GM21390 (cell line): Measurements from ENCODE around the gene INHBA.

Experiments used
- ATAC-seq: cut with Tn5 transposase; IDR thresholded peaks from one replicate; pipeline ENCODE4 v1.9.1; 2021; ENCODE audit not compliant: unreplicated experiment

Gene INHBA

GRCh38 chr7:41702635-41703371 is at the start of gene INHBA:
Gene INHBA (minus strand): TSS chr7:41703090. CDS start chr7:41700374, 2,716 bp downstream.
- ATAC-seq, result no peak

- no peak for ATAC-seq
Measured at GRCh38 chr7:41752615-41753014, 49.7 kb upstream of the INHBA start.

- ATAC-seq, result no peak
Measured at GRCh38 chr7:41750661-41751540, 48.0 kb upstream of the INHBA start.

GRCh38 chr7:41747961-41748360 is 45.1 kb upstream of the INHBA start:
- no peak for ATAC-seq

DNA sequence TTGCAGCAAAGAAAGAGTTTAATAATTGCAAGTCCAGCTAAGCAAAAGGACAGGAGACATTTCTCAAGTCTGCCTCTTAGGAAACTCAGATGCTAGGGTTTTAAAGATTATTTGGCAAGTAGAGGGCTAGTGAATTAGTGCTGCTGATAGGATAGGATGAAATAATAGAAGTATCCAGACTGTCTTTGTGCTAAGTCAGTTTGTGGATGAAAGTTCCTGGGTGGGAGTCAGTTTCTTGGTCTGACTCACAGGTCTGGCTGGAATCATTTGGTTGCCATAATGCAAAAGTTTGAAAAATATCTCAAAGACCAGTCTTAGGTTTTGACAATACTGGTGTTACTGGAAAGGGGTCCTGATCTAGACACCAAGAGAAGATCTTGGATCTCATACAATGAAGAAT is 42.6 kb upstream of the INHBA start:
- ATAC-seq, result no peak

DNA sequence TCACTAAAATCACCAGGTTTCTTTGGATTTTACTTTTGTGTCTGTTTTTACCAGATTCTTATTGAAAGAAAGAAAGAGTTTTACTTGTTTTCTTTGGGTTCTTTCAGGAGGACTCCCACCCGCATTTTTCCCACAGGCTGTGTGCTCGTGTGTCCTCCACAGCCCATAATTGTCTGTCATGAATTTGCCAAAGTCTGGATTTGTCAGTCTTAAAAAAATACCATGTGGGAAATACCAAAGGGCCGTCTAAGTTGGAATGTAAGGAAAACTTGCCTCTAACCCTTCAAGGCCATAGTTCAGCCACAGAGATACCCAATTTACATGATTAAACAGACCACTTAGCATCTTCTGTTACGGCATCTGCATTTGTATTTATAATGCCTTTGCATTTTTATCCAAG is 41.3 kb upstream of the INHBA start:
- no peak for ATAC-seq

DNA sequence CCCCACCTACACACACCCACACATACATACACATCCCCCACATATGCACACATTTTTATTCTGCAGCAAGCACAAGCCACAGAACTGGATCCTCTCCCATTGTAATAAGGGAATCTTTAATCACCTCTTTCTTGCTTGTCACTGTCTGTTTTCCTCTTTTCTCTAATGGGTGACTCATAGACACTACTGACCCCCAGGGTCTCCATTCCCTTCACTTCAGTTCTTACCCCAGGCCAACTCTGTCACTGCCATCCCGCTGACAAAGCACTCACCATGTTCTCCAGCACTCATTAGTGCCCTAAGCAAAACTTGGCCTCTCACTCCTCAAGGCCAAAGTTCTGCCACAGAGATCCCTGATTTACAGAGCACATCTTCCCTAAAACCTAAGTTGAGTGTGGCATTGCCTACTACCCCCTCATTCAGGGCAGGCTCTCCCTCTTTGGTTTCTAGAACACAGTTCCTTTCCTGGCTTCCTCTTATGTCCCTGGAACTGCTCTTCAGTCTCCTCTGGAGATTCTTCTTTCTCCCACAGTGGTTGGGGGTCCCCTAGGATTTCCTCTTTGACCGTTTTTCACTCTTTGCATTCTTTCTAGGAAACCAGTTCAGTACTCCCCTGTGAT is 39.6 kb upstream of the INHBA start:
- no peak for ATAC-seq

DNA sequence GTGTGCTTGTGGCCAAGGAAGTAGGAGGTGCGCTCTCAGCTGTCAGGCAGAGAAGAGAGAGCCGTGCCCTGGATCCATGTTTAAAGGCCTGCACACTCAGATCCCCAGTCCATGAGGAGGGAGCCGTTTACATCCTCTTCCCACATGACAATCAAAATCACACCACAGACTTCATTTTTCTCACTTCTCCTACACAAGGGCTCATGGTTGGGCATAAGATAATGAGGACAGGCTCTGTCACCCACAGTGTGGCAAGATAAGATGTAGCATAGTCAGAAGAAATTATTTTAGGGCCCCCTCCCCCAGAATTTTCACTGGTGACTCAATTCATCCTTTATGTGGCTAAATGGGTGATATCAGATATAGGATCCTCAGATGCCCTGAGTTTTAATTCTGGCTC is 35.9 kb upstream of the INHBA start:
- no peak for ATAC-seq

DNA sequence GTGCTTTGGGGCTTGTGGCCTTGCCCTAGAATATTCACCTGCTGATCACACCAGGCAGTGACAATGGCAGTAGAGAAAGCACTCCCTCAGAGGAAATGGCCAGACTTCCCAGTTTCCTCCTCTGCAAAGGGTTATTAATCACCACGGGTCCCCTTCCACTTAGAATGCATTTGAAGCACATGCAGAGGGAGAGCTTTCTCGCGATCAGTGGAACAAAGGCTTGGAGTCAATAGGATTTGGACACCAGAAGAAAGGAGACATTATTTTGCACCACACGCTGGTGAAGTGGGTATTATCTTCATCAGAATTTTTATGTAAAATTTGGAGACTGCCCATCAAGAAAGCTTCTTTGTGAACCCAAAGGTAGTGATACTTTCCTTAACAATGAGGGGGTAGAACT is 35.4 kb upstream of the INHBA start:
- ATAC-seq, result no peak

- ATAC-seq, result no peak
Measured at GRCh38 chr7:41735206-41735605, 32.3 kb upstream of the INHBA start.

DNA sequence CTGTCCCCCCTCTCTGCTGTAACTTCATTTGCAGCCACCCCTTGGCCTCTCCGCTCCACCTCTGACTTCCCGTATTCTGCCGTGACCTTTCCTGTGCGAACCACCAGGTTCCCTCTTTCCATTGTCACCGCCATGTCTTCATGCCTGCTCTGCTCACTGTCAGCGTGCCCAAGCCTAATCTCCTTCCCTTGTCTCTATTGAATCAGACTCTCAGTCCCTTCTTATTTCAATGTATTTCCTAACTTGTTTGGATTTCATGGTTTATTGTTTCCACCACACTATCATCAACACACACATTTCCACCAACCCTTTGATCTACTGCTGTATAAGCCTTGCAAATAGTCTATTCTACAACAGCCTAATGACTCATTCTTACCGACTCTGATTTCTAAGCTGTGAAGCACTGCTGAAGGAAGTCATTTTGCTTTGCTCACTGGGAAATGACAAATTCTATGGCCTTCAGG is 30.0 kb upstream of the INHBA start:
- no peak for ATAC-seq

DNA sequence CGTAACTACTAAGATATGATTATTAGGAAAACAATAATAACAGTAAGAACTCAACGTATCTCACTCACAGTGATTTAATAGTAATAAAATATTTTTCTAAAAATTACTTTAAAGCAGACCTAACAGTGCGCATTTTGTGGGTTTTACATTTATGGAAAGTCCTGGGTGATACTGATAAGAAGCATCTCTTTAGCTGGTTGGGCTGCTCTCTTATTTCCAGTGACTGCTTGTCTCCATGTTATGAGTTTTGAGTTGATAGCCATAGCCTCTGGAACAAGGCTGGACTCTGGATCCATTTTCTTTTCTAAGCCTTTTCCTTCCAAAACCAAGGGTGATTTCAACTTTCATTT is 29.5 kb upstream of the INHBA start:
- no peak for ATAC-seq

DNA sequence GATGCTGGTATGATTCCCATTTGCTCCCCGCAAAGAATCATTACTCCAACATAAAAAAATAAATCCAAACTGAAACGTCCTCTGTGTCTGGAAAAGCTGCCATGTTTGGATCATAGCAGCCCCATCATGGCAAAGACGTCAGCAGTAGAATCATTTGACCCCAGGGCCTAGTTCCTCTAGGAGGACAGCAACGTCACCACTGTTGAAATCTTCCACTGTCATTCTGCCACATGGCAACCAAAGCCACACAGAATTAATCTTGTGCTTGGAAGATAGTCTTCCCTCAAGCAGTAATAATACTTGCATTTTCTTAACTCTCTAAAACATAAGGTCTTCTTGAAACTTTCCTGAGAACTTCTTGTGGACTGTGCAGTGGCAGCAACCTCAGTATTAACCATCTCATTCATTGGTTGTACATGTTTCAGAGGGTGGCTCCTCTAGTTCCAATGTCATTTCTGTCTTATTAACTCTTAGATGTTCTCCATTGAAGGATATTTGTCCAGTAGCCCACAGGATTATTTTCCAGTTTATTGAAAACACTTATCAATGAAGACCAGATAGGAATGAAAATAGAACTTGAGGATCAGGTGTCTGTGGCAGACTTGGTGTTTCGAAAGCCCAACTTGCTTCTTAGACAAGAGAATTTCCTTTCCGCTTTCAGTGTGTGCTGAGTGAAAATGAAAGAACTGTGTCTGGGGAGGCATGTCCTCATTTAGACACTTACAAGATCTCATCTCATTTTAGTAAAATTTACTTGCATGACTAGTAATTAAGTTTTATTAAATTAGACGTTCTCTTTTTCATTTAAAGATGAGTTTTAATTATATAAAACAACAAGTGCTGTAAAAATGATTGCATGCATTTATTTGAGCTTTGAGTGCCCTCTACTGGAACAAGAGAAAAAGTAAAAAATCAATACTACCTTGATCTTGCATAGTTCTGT is 28.9 kb upstream of the INHBA start:
- ATAC-seq, result peak; percentile 100

GRCh38 chr7:41730668-41731067 is 27.8 kb upstream of the INHBA start:
- no peak for ATAC-seq

DNA sequence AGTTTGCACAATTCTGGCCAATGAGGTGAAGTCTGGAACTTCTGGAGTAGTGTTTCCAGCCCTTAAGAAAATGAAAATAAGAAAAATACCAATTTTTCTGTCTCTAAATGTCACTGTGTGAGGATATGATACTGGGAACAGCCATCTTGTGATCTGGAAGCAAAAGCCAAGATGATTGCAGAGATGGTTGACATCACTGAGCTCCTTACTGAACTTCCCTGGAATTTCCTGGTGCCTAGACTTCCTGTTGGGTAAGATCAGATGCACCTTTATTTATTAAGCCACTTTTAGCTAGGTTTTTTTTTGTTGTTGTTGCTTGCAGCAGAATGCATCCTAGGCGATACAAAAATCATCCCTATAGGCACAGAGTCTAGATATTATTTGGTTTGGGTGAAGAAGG is 27.3 kb upstream of the INHBA start:
- ATAC-seq, result no peak

- ATAC-seq, result no peak
Measured at GRCh38 chr7:41729059-41729458, 26.2 kb upstream of the INHBA start.

- ATAC-seq, result no peak
Measured at GRCh38 chr7:41725013-41725412, 22.1 kb upstream of the INHBA start.

DNA sequence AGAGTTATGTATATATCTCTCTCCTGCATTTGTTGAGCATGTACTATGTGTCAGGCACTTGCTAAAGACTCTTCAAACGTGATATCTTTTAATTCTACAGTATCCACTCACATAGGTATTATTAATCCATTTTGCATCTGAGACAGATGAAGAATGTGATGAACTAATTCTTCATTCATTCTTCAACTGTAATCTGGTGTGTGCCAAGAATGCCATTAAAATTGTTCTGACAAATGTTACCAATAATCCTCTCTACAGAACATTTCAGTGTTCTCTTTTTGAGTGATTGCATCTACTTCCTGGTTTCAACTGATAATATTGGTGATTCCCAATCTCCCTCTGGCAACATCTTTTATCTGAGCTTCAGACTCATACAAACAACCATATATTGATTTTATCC is 18.0 kb upstream of the INHBA start:
- ATAC-seq, result no peak

DNA sequence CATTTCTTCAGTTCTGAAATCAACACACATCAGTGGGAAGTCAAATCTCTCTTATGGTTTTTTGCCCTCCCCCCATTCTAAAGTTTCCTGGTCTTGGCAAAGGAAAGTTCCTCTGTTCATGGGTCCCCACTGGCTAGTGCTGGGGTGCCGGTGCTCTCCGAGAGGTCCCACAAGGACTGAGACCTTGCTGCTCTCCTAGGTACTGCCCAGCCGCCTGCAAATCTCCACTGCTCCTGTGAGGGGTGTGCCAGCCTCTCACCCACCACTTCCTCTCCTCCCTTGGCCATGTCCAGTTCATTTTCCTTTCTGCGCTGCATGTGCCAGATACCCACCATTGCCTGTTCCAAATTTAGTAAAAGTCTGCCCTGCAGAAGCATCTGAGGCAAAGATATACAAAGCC is 17.2 kb upstream of the INHBA start:
- ATAC-seq, result no peak

DNA sequence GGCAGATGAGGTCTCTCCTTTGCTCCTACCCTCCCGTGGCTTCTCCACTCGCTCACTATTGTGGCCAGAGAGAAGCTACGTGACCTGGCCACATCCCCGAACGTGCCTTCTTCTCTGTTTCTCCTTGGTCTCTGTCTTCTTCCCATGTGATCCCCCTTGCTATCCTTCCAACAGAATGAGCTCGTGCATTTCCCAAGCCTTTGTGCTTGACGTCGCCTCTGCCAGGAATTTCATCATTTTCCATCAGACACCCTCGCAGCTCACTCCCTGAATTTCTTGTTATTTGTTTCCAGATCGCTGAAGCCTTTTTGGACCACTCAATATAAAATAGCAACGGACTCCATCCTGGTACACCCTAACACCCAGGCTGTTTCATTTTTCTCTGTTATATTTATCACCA is 13.8 kb upstream of the INHBA start:
- no peak for ATAC-seq

GRCh38 chr7:41715000-41715399 is 12.1 kb upstream of the INHBA start:
- no peak for ATAC-seq
